CD4-positive, CD25-positive, alpha-beta regulatory T cell (primary cell): ENCODE data around the gene EFCAB8. TPM values are rescaled to one million over a fixed set of nuclear protein-coding genes. Genes with fewer than 3 reads are reported as not detected.

ENCODE experiments used
- ATAC-seq, 2 donors: fragments of 150-1000 bp; cut with Tn5 transposase; one replicate each; pipeline ENCODE4 v1.10.0; 2021; ENCODE audit warnings: low read depth in 2 of 2, moderate number of reproducible peaks in 2 of 2, moderate library complexity in 1 of 2
- DNase-seq, 3 donors: peaks; one replicate each; pipeline versions ENCODE4 v3.0.0 to v3.0.0-alpha.2; 2012 to 2022; ENCODE audit warnings: mixed read lengths in 1 of 3
- H3K27ac ChIP-seq: one replicate; pipeline ENCODE4 v1.7.0; 2013; ENCODE audit warnings: mild to moderate bottlenecking, low read length; ENCODE audit not compliant: insufficient read depth, poor library complexity, severe bottlenecking
- H3K27me3 ChIP-seq: one replicate; pipeline ENCODE4 v1.7.0; 2013; ENCODE audit warnings: low read length; ENCODE audit not compliant: control insufficient read depth, insufficient read depth
- H3K36me3 ChIP-seq: one replicate; pipeline ENCODE4 v1.7.0; 2013; ENCODE audit warnings: mild to moderate bottlenecking, low read length, moderate library complexity; ENCODE audit not compliant: control insufficient read depth, insufficient read depth
- H3K4me1 ChIP-seq: 2 replicates; pipeline ENCODE4 v1.7.0; 2013; ENCODE audit warnings: mild to moderate bottlenecking, low read length; ENCODE audit not compliant: insufficient read depth, control insufficient read depth, poor library complexity, severe bottlenecking
- H3K4me3 ChIP-seq: one replicate; pipeline ENCODE4 v1.7.0; 2013; ENCODE audit warnings: low read depth, mild to moderate bottlenecking, low read length, moderate library complexity
- H3K9me3 ChIP-seq, 2 experiments: 1 replicate in 1 of 2; 2 replicates in 1 of 2; pipeline ENCODE4 v1.7.0; 2013; ENCODE audit warnings: low read length in 2 of 2, mild to moderate bottlenecking in 1 of 2, moderate library complexity in 1 of 2; ENCODE audit not compliant: control insufficient read depth in 2 of 2
- H3K27ac Mint-ChIP-seq, 3 donors: one replicate each; pipeline ENCODE4 v1.8.0; 2020 to 2022; ENCODE audit warnings: mild to moderate bottlenecking in 3 of 3, mixed read lengths in 3 of 3, moderate library complexity in 2 of 3
- H3K27me3 Mint-ChIP-seq: one replicate; pipeline ENCODE4 v1.8.0; 2022; ENCODE audit warnings: mild to moderate bottlenecking, mixed read lengths
- H3K36me3 Mint-ChIP-seq: one replicate; pipeline ENCODE4 v1.8.0; 2020; ENCODE audit warnings: mixed read lengths
- H3K4me1 Mint-ChIP-seq, 4 donors: one replicate each; pipeline ENCODE4 v1.8.0; 2020 to 2022; ENCODE audit warnings: mixed read lengths in 4 of 4, mild to moderate bottlenecking in 1 of 4
- H3K4me3 Mint-ChIP-seq, 4 donors: one replicate each; pipeline ENCODE4 v1.8.0; 2020 to 2022; ENCODE audit warnings: mild to moderate bottlenecking in 4 of 4, mixed read lengths in 4 of 4, moderate library complexity in 3 of 4
- H3K9me3 Mint-ChIP-seq, 7 donors: one replicate each; pipeline ENCODE4 v1.8.0; 2020 to 2022; ENCODE audit warnings: mixed read lengths in 7 of 7, mild to moderate bottlenecking in 3 of 7, moderate library complexity in 2 of 7
- polyA plus RNA-seq, 4 donors: library from polyadenylated mRNA; unstranded; fragments of 300-500 nt; fragmentation: Illumina TruSeq; gene quantifications; one replicate each; pipeline ENCODE4 v1.2.3, GENCODE V29; 2021
- total RNA-seq: library from RNA; stranded (reverse); gene quantifications from one replicate; pipeline ENCODE4 v1.2.3, GENCODE V29; 2022

The EFCAB8 gene
- total and polyA plus RNA-seq, 5 donors from 2014 or later: 1.2 TPM; not detected in 4

GRCh38 chr20:32966382-32966781 lies 107.7 kb downstream of the EFCAB8 start:
- Mint-ChIP-seq H3K9me3 (peaks cover 0 to 2% (median 0%) of the 10 kb centered on the region in 7 donors), H3K4me3 (peak overlapping the region in 3 of 4 donors; percentile 80 to 91 (median 82)), H3K4me1 (peaks cover 20 to 76% (median 46%) of the 10 kb centered on the region in 4 donors), H3K36me3 (no peaks in the 10 kb centered on the region), H3K27ac (peak overlapping the region in 1 of 3 donors; percentile 91), H3K27me3 (no peaks in the 10 kb centered on the region)
- DNase-seq (no peak), ATAC-seq (no peak)
- Histone ChIP-seq H3K27ac (peak overlapping the region; percentile 97), H3K4me3 (peak overlapping the region; percentile 48), H3K27me3 (no peaks in the 10 kb centered on the region), H3K36me3 (no peaks in the 10 kb centered on the region), H3K4me1 (peaks cover 76% of the 10 kb centered on the region), H3K9me3 (no peaks in the 10 kb centered on the region)

- no peaks in the 10 kb centered on the region for H3K27me3 ChIP-seq
- H3K4me1 ChIP-seq: peaks cover 83% of the 10 kb centered on the region
- no peaks in the 10 kb centered on the region for H3K36me3 Mint-ChIP-seq
- H3K27me3 Mint-ChIP-seq: no peaks in the 10 kb centered on the region
- DNase-seq (peak; percentile 36 to 84 (median 65)), ATAC-seq (peak; percentile 62)
- peak overlapping the region; percentile 48 for H3K4me3 ChIP-seq
- no peaks in the 10 kb centered on the region for H3K9me3 ChIP-seq
- H3K27ac Mint-ChIP-seq: peak overlapping the region in 1 of 3 donors; percentile 91
- peaks cover 20 to 71% (median 46%) of the 10 kb centered on the region in 4 donors for H3K4me1 Mint-ChIP-seq
- H3K36me3 ChIP-seq: no peaks in the 10 kb centered on the region
- peak overlapping the region; percentile 97 for H3K27ac ChIP-seq
- peak overlapping the region; percentile 78 to 91 (median 81) for H3K4me3 Mint-ChIP-seq
- H3K9me3 Mint-ChIP-seq: peaks cover 0 to 2% (median 0%) of the 10 kb centered on the region in 7 donors
These were observed 108.4 kb downstream of the EFCAB8 start for GRCh38 chr20:32966881-32967781.

GRCh38 chr20:32967961-32968457 lies 109.3 kb downstream of the EFCAB8 start:
- Histone ChIP-seq H3K9me3 (no peaks in the 10 kb centered on the region), H3K36me3 (no peaks in the 10 kb centered on the region), H3K27ac (peak overlapping the region; percentile 97), H3K27me3 (no peaks in the 10 kb centered on the region), H3K4me3 (peak overlapping the region; percentile 48), H3K4me1 (peaks cover 89% of the 10 kb centered on the region)
- ATAC-seq: no peak
- Mint-ChIP-seq H3K4me1 (peaks cover 21 to 66% (median 48%) of the 10 kb centered on the region in 4 donors), H3K4me3 (peak overlapping the region; percentile 78 to 91 (median 81)), H3K36me3 (no peaks in the 10 kb centered on the region), H3K27ac (peak overlapping the region in 1 of 3 donors; percentile 91), H3K9me3 (peaks cover 0 to 2% (median 0%) of the 10 kb centered on the region in 7 donors), H3K27me3 (no peaks in the 10 kb centered on the region)
- DNase-seq: peak; percentile 37 to 44 (median 39)

- Mint-ChIP-seq H3K27me3 (no peaks in the 10 kb centered on the region), H3K36me3 (no peaks in the 10 kb centered on the region), H3K4me1 (peaks cover 26 to 64% (median 51%) of the 10 kb centered on the region in 4 donors), H3K4me3 (peak overlapping the region; percentile 80 to 91 (median 84)), H3K27ac (peak overlapping the region in 1 of 3 donors; percentile 91), H3K9me3 (peaks cover 0 to under 1% (median 0%) of the 10 kb centered on the region in 7 donors)
- ATAC-seq (no peak), DNase-seq (peak in 1 of 3 donors; percentile 48)
- no peaks in the 10 kb centered on the region for H3K9me3 ChIP-seq
- no peaks in the 10 kb centered on the region for H3K27me3 ChIP-seq
- H3K4me3 ChIP-seq: no peak overlapping the region
- H3K27ac ChIP-seq: peak overlapping the region; percentile 97
- H3K4me1 ChIP-seq: peaks cover 89% of the 10 kb centered on the region
- H3K36me3 ChIP-seq: no peaks in the 10 kb centered on the region
These were observed 109.9 kb downstream of the EFCAB8 start for GRCh38 chr20:32968478-32969241.

DNA sequence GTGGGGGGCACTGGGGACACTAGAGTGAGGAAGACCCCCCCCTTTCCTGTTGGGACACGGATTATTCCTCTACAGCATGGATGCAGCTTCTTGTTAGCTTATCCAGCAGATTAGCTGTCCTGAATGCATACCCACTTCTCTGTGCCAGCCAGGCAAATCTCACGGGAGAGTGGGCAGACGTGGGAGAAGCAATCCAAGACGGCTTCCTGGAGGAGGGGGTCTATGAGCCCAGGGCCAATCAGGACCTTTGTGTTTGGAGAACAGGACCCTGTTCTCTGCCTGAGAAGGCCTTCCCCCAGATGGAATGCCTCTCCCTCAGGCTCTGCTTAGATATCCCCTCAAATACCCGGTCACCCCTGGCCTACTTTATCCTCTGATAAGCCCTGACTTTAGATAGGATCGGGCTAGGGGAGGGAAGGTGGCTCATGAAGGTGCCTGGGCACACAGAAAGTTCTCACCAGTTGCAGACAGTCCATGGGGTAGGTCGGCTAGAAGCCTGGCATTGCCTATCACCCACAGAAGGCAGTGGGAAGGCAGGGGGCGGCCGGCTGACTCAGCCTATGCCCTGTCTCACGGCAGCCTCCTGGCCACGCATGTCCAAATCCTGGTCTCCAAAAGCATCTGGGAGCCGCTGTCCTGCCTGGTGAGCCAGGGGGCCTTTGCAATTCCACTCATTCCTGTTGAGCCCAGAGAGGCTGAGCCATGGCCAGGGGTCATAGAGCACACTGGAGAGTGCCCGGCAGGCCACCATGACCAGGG lies 110.8 kb downstream of the EFCAB8 start:
- no peaks in the 10 kb centered on the region for H3K9me3 Mint-ChIP-seq
- H3K27ac Mint-ChIP-seq: peak overlapping the region in 1 of 3 donors; percentile 91
- H3K27me3 Mint-ChIP-seq: no peaks in the 10 kb centered on the region
- no peaks in the 10 kb centered on the region for H3K27me3 ChIP-seq
- H3K27ac ChIP-seq: peak overlapping the region; percentile 97
- DNase-seq (no peak), ATAC-seq (no peak)
- peak overlapping the region in 3 of 4 donors; percentile 80 to 91 (median 82) for H3K4me3 Mint-ChIP-seq
- H3K36me3 Mint-ChIP-seq: no peaks in the 10 kb centered on the region
- peaks cover 26 to 65% (median 50%) of the 10 kb centered on the region in 4 donors for H3K4me1 Mint-ChIP-seq
- no peaks in the 10 kb centered on the region for H3K36me3 ChIP-seq
- H3K9me3 ChIP-seq: no peaks in the 10 kb centered on the region
- peaks cover 98% of the 10 kb centered on the region for H3K4me1 ChIP-seq
- no peak overlapping the region for H3K4me3 ChIP-seq

GRCh38 chr20:32970115-32970972 lies 111.6 kb downstream of the EFCAB8 start:
- peak overlapping the region; percentile 18 for H3K4me3 ChIP-seq
- ATAC-seq (no peak), DNase-seq (no peak)
- Mint-ChIP-seq H3K27ac (peak overlapping the region in 1 of 3 donors; percentile 91), H3K9me3 (peaks cover 0 to 1% (median 0%) of the 10 kb centered on the region in 7 donors), H3K4me1 (peaks cover 26 to 68% (median 47%) of the 10 kb centered on the region in 4 donors), H3K4me3 (peak overlapping the region in 3 of 4 donors; percentile 44 to 91 (median 82)), H3K36me3 (no peaks in the 10 kb centered on the region), H3K27me3 (no peaks in the 10 kb centered on the region)
- H3K27ac ChIP-seq: peak overlapping the region; percentile 97
- peaks cover 98% of the 10 kb centered on the region for H3K4me1 ChIP-seq
- H3K36me3 ChIP-seq: no peaks in the 10 kb centered on the region
- no peaks in the 10 kb centered on the region for H3K27me3 ChIP-seq
- H3K9me3 ChIP-seq: no peaks in the 10 kb centered on the region
